ENCODE measurements around the gene GTF2A1. TPM values are rescaled to one million over a fixed set of nuclear protein-coding genes. Genes with fewer than 3 reads are reported as not detected.

GTF2A1 gene
- total RNA-seq, 1 donor from 2014 or later, result 19.7 TPM

- Histone ChIP-seq H3K27me3 (ENCODE audit: control insufficient read depth, insufficient read depth, low read length) (no peaks in the 10 kb centered on the region), H3K36me3 (ENCODE audit: control insufficient read depth, insufficient read depth, low read length) (peaks cover 2% of the 10 kb centered on the region), H3K4me3 (ENCODE audit: low read depth, low read length) (peak overlapping the region; percentile 59)
- TF ChIP-seq, protein P1, sequence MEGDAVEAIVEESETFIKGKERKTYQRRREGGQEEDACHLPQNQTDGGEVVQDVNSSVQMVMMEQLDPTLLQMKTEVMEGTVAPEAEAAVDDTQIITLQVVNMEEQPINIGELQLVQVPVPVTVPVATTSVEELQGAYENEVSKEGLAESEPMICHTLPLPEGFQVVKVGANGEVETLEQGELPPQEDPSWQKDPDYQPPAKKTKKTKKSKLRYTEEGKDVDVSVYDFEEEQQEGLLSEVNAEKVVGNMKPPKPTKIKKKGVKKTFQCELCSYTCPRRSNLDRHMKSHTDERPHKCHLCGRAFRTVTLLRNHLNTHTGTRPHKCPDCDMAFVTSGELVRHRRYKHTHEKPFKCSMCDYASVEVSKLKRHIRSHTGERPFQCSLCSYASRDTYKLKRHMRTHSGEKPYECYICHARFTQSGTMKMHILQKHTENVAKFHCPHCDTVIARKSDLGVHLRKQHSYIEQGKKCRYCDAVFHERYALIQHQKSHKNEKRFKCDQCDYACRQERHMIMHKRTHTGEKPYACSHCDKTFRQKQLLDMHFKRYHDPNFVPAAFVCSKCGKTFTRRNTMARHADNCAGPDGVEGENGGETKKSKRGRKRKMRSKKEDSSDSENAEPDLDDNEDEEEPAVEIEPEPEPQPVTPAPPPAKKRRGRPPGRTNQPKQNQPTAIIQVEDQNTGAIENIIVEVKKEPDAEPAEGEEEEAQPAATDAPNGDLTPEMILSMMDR (IDR thresholded peaks at IDR 0.05; ENCODE audit: insufficient read depth, low read length, severe bottlenecking), result no peak
- FAIRE-seq (no peak), DNase-seq (ENCODE audit: low read depth) (peak; percentile 94)
These were observed 1.5 kb downstream of the GTF2A1 start for GRCh38 chr14:81219210-81219758.

- FAIRE-seq (no peak), DNase-seq (ENCODE audit: low read depth) (no peak)
- TF ChIP-seq, protein P1 (IDR thresholded peaks at IDR 0.05; ENCODE audit: insufficient read depth, low read length, severe bottlenecking), result peak; percentile 21
- Histone ChIP-seq H3K4me3 (ENCODE audit: low read depth, low read length) (no peak overlapping the region), H3K27me3 (ENCODE audit: control insufficient read depth, insufficient read depth, low read length) (no peaks in the 10 kb centered on the region), H3K36me3 (ENCODE audit: control insufficient read depth, insufficient read depth, low read length) (peaks cover 6% of the 10 kb centered on the region)
These were observed 8.9 kb downstream of the GTF2A1 start for GRCh38 chr14:81211844-81212243.

DNA sequence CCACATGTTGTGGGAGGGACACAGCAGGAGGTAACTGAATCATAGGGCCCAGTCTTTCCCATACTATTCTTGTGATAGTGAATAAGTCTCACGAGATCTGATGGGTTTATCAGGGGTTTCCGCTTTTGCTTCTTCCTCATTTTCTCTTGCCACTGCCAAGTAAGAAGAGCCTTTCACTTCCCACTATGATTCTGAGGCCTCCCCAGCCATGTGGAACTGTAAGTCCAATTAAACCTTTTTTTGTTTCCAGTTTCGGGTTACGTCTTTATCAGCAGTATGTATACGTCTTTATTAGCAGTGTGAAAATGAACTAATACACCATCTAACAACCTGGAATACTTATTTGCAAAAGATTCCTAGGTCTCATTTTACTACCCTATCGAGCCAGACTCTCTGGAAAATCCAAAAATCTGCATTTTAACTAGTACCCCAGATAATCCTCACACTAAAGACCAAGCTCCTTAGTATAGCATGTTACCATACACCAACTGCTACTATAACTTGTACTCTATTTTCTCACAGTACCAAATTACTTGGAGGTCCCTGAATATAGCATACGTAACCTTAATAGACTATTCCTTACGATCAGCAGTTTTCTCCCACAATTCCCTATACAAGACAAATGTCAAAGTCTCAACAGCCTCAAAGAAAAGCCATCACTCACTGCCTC, 11.5 kb downstream of the GTF2A1 start:
- H3K4me3 ChIP-seq (ENCODE audit: low read depth, low read length), result no peak overlapping the region
- H3K27me3 ChIP-seq (ENCODE audit: control insufficient read depth, insufficient read depth, low read length), result no peaks in the 10 kb centered on the region
- H3K36me3 ChIP-seq (ENCODE audit: control insufficient read depth, insufficient read depth, low read length), result peaks cover 4% of the 10 kb centered on the region
- TF ChIP-seq, protein P1 (IDR thresholded peaks at IDR 0.05; ENCODE audit: insufficient read depth, low read length, severe bottlenecking), result no peak
- FAIRE-seq, result no peak
- no peak for DNase-seq (ENCODE audit: low read depth)

GRCh38 chr14:81208489-81208888, 12.3 kb downstream of the GTF2A1 start:
- no peak for DNase-seq (ENCODE audit: low read depth)
- no peak overlapping the region for H3K4me3 ChIP-seq (ENCODE audit: low read depth, low read length)
- no peak for FAIRE-seq
- H3K36me3 ChIP-seq (ENCODE audit: control insufficient read depth, insufficient read depth, low read length), result peaks cover 5% of the 10 kb centered on the region
- TF ChIP-seq, protein P1 (IDR thresholded peaks at IDR 0.05; ENCODE audit: insufficient read depth, low read length, severe bottlenecking), result no peak
- H3K27me3 ChIP-seq (ENCODE audit: control insufficient read depth, insufficient read depth, low read length), result no peaks in the 10 kb centered on the region

DNA sequence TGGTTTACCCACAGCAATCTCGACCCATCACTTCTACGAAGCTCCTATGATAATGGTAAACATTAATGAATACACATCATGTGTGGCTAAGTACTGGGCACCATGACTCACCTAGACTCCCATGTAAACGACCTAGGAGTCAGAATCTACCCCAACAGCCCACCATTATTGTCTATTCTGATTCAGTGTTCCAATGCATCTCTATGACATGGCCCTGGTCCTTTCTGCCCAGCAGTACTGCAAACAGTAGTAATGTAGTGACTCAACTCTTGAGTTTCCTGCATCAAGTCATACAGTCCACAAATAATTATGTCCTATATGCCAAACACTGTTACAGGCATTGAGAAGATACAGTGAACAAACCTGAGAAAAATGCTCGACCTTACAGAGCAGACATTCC, 14.6 kb downstream of the GTF2A1 start:
- no peak for FAIRE-seq
- TF ChIP-seq, protein P1 (IDR thresholded peaks at IDR 0.05; ENCODE audit: insufficient read depth, low read length, severe bottlenecking), result no peak
- no peaks in the 10 kb centered on the region for H3K27me3 ChIP-seq (ENCODE audit: control insufficient read depth, insufficient read depth, low read length)
- H3K36me3 ChIP-seq (ENCODE audit: control insufficient read depth, insufficient read depth, low read length), result peaks cover 4% of the 10 kb centered on the region
- H3K4me3 ChIP-seq (ENCODE audit: low read depth, low read length), result no peak overlapping the region
- no peak for DNase-seq (ENCODE audit: low read depth)
